ENCODE results near the gene SYCE3.
A peak's percentile ranks its signal among the peaks of the same experiment; 100 is the strongest.

SYCE3 gene

GRCh38 chr22:50526108-50526833, 36.4 kb downstream of the SYCE3 start:
- CTCF ChIA-PET: interaction anchor here (0.6 to 2.7 kb wide), 43 partner anchors 8 to 592 kb away, joined by 3 to 37 read pairs (median 5); partner anchors contain the start of genes KLHDC7B, LMF2, NCAPH2 and SYCE3
- Histone ChIP-seq H3K9me3 (ENCODE audit: control insufficient read depth, insufficient read depth, low read depth, low read length) (no peaks in the 10 kb centered on the region), H3K36me3 (ENCODE audit: control insufficient read depth in 2 of 2, insufficient read depth in 1 of 2, low read length in 2 of 2) (peaks cover 0 to 34% of the 10 kb centered on the region in 2 experiments; a peak in 1 of 3 replicates), H3K4me1 (ENCODE audit: control insufficient read depth, insufficient read depth, low read length) (no peaks in the 10 kb centered on the region; the same call in 1 of the 2 replicates), H3K27ac (ENCODE audit: extremely low read depth, low read depth, low read length) (peak overlapping the region; percentile 90), H3K4me3 (ENCODE audit: low read depth, low read length) (peak overlapping the region; percentile 79)
- POLR2A ChIA-PET: interaction anchor here (0.7 to 5.3 kb wide), 35 partner anchors 9 to 759 kb away, joined by 3 to 189 read pairs (median 5); partner anchors contain the start of genes ARSA, CHKB, CPT1B and HDAC10
- TF ChIP-seq ELK4 (IDR thresholded peaks at IDR 0.05; ENCODE audit: borderline replicate concordance, low read depth, low read length) (no peak), ZBTB48 (tag by site-specific recombination; IDR thresholded peaks at IDR 0.05) (no peak), ZNF221 (tag by site-specific recombination; IDR thresholded peaks at IDR 0.05; ENCODE audit: borderline replicate concordance) (no peak), ZNF677 (tag by site-specific recombination; IDR thresholded peaks at IDR 0.05) (no peak), ZNF146 (tag by site-specific recombination; IDR thresholded peaks at IDR 0.05) (no peak), ZNF416 (tag by site-specific recombination; IDR thresholded peaks at IDR 0.05) (no peak), ZBTB17 (tag by site-specific recombination; IDR thresholded peaks at IDR 0.05) (no peak), ZNF292 (tag by site-specific recombination; IDR thresholded peaks at IDR 0.05; ENCODE audit: borderline replicate concordance, low read depth) (no peak), SP3 (tag by site-specific recombination; IDR thresholded peaks at IDR 0.05) (no peak; the same call in 1 of the 2 replicates), ZNF624 (tag by site-specific recombination; IDR thresholded peaks at IDR 0.05) (no peak), EGR2 (tag by site-specific recombination; IDR thresholded peaks at IDR 0.05; ENCODE audit: low read depth) (peak; percentile 35), ZNF341 (tag by site-specific recombination; IDR thresholded peaks at IDR 0.05; ENCODE audit: low read depth) (no peak), ZBTB1 (tag by site-specific recombination; IDR thresholded peaks at IDR 0.05) (no peak), ZNF768 (tag by site-specific recombination; IDR thresholded peaks at IDR 0.05) (no peak), ZNF514 (tag by site-specific recombination; IDR thresholded peaks at IDR 0.05) (no peak), ZNF274 (IDR thresholded peaks at IDR 0.05; ENCODE audit: low read length) (no peak), ZNF274 (tag by site-specific recombination; IDR thresholded peaks at IDR 0.05; ENCODE audit: borderline replicate concordance) (no peak), HOXD13 (CRISPR knock-in tag; IDR thresholded peaks at IDR 0.05; ENCODE audit: borderline replicate concordance) (no peak), BCL11A (tag by site-specific recombination; IDR thresholded peaks at IDR 0.05; ENCODE audit: low read depth) (no peak), ZNF621 (tag by site-specific recombination; IDR thresholded peaks at IDR 0.05) (no peak), ZNF658 (tag by site-specific recombination; IDR thresholded peaks at IDR 0.05) (no peak), ZNF692 (tag by site-specific recombination; IDR thresholded peaks at IDR 0.05) (peak; percentile 20; the same call in 1 of the 2 replicates), ZNF449 (tag by site-specific recombination; IDR thresholded peaks at IDR 0.05) (peak; percentile 88), BCL11B (tag by site-specific recombination; IDR thresholded peaks at IDR 0.05; ENCODE audit: low read depth) (peak; percentile 55; the same call in 1 of the 2 replicates), ZNF561 (tag by site-specific recombination; IDR thresholded peaks at IDR 0.05; ENCODE audit: borderline replicate concordance) (peak; percentile 59), ZNF391 (tag by site-specific recombination; IDR thresholded peaks at IDR 0.05; ENCODE audit: borderline replicate concordance, low read depth) (no peak; the same call in 1 of the 2 replicates), ZIC2 (tag by site-specific recombination; IDR thresholded peaks at IDR 0.05) (peak; percentile 86), ZBTB44 (tag by site-specific recombination; IDR thresholded peaks at IDR 0.05) (no peak), ZFP69B (tag by site-specific recombination; IDR thresholded peaks at IDR 0.05) (no peak), FEZF1 (tag by site-specific recombination; IDR thresholded peaks at IDR 0.05) (no peak), ZNF76 (tag by site-specific recombination; IDR thresholded peaks at IDR 0.05; ENCODE audit: borderline replicate concordance, low read depth) (peak; percentile 9; the same call in 1 of the 2 replicates), ZNF23 (tag by site-specific recombination; IDR thresholded peaks at IDR 0.05; ENCODE audit: borderline replicate concordance) (no peak), ZNF37A (tag by site-specific recombination; IDR thresholded peaks at IDR 0.05) (no peak), ZNF311 (tag by site-specific recombination; IDR thresholded peaks at IDR 0.05; ENCODE audit: borderline replicate concordance) (no peak)
